ENCODE measurements around the gene BRD1.
"Not testable (repeated sequence)": the region's sequence is repeated elsewhere in the genome, so short reads cannot be mapped to it uniquely, and the experiment has no call there.

BRD1 gene

DNA sequence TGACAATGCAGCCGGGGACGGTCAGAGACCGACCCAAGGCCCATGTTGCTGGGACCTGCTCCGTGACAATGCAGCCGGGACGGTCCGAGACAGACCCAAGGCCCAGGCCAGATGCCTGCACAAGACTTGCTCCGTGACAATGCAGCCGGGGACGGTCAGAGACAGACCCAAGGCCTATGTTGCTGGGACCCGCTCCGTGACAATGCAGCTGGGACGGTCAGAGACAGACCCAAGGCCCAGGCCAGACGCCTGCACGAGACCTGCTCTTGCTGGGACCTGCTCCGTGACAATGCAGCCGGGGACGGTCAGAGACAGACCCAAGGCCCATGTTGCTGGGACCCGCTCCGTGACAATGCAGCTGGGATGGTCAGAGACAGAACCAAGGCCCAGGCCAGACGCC is 45.8 kb downstream of the BRD1 start:
- DNase-seq = not testable (repeated sequence)

GRCh38 chr22:49781289-49781782 is 46.3 kb downstream of the BRD1 start:
- DNase-seq = no peak

DNA sequence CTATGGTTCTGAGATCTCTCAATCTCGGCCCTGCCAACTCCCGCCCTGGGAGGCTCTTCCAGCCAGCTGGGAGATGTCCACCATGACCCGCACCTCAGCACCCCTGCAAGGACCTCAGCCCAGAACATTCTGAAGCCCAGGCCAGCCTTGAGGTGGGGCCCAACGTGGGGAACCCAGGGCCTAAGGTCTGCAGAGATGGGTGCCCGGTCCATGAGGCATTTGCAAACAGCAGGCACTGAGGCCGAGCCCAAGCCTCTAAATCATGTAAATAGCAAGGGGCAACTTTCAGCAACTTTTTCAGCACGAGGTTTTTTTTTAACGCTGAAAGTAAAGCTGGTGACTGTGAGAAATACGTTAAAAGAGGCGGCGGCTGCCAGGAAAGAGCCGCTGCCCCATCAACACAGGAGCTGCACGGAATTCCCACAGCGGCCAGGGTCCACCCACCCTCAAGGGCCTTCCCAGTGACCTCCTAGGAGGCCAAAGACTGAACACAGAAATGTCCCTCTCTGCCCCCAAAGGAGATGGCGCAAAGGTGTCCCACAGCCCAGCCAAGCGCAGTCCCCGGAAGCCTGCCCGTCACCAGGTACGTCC is 46.9 kb downstream of the BRD1 start:
- DNase-seq = no peak

DNA sequence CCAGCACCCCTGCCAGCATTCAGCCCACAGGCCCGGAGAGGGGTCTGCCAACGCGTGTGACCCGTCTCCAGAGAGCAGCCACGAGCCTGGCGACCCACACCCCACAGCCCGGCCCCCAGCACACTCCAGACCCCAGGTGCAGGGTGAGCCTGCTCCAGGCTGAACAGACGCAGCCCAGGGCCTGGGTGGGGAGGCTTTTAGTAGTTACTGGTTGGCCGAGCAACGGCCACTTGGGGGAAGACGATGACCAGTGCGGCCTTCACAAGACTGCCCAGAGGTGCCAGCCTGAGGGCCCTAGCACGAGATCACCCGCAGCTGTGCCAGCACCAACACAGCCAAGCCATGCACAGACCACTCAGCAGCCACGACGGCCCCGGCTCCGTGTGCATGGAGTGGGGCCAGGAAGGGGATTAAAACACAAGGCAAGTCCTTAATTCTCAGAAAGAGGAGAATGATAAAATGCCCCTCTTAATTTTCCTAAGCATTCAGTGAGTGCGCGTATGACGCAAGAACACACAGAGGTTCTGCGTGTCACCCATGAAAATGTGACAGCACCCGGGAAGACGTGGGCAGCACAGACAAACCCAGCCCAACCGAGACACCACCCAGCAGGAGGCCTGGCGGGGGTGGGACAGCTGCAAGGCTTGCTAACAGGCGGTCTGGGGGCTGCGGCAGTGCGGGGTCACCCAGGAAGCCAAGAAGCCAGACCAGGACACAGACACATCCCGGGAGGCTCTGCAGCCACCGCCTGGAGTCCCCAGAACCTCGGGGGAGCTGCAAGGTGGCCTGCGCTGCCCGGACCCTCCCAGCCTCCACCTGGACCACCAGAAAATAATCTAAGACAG is 47.6 kb downstream of the BRD1 start:
- no peak for DNase-seq

DNA sequence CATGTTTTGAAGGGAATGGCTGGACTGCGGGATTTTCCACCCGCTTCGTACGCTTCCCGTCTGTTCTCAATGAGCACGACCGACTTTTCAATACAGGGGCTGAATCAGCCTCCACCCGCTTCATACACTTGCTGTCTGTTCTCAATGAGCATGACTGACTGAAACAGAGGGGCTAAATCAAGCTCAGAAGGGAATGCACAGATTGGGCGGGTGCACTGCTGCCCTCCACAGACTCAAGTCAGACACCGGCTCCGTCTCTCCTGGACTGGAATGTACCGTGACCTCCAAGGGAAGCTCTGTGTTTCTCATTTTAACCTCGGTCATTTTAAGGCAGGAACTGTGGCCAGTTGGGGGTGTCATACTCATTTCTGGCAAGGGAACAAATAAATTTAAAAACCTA is 48.5 kb downstream of the BRD1 start:
- DNase-seq = no peak

DNA sequence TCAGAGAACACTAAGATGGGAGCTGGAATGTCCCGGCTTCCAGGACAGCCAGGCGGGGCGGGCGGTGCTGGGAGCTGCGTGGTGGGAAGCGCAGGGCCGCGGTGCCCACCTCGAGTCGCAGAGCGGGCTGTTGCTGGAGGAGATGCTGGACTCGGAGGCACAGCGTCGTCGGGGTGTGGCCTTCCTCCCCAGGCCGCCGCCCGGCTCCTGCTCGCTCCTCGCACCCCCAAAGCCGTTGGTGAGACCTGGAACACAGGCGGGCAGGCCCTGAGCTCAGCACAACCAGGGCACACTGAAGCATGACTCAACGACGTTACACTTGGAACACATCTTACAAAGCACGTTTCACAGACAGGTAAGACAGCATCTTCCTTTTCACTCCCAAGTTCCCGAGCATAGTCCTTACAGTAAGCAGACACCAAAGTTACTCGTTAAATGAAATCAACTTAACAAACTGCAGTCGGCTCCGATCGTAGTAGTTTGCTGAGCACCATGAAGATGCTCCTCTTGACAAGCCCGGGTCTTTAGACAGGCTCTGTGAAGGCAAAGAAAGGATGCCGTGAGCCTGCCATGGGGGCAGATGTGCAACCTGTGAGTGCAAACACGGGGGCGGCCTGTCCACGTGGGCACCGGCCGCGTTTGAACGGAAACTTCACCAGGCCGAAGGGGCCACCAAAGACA is 50.0 kb downstream of the BRD1 start:
- DNase-seq = no peak

- no peak for DNase-seq
Measured at GRCh38 chr22:49776891-49777290, 50.8 kb downstream of the BRD1 start.

DNA sequence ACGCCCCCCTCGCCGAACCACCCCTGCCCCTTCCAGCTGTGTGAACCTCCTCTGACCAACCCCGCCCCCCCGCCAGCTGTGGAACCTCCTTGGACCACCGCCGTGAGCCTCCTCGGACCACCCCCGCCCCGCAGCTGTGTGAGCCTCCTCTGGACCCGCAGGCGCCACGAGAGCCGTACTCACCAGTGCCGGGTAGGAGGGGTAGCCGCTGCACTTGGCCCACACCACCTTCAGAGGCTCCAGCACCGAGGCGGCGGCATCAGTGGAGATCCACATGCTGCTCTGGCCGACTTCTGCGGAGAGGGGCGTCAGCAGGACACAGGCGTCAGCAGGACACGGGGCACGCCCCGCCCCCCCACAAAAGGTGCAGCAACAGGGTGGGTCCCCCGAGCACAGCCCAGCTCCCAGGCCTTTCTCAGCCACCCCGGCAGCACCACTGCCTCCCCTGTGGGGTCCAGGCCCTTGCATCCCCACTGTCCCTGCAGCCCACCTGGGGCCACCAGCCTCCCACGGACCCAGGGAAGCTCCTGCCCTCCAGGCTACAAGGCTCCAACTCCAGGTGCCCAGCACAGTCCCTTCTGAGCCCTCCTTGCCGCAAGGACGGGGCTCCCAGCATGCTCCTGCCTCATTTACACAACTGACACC is 51.7 kb downstream of the BRD1 start:
- DNase-seq = no peak

DNA sequence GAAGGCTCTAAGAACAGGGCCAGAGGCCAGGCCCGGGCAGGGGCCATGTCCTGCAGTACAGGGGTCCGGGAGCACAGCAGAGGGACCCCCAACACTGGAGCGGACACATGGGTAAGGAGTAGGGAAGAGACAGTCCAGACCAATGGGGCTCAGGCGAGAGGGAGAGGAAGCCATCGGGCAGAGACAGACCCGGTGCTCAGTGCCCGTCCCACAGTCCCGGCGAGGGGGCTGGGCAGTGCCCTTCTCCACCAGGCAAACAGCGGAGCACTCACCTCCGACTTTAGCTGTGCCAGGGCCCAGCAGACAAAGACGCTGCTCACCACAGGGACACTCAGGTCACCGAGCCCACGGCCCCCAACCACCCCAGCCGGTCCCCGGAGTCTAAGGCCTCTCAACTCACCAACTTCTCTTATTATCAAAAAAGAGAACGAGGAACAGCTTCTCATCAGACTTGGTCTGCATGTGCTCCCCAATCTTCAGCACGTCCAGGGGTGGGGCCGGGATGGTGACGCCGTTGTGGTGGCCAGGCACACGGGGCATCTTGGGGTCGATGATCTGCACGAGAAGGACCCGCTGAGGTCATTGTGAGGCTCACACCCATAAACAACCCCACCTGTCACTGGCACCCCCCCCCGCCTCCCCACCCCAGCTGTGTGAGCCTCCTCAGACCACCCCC is 52.3 kb downstream of the BRD1 start:
- DNase-seq = no peak

GRCh38 chr22:49774499-49775151 is 53.0 kb downstream of the BRD1 start:
- no peak for DNase-seq

GRCh38 chr22:49774046-49774445 is 53.6 kb downstream of the BRD1 start:
- DNase-seq = no peak

GRCh38 chr22:49773531-49773930 is 54.1 kb downstream of the BRD1 start:
- no peak for DNase-seq

GRCh38 chr22:49772692-49773091 is 55.0 kb downstream of the BRD1 start:
- no peak for DNase-seq

DNA sequence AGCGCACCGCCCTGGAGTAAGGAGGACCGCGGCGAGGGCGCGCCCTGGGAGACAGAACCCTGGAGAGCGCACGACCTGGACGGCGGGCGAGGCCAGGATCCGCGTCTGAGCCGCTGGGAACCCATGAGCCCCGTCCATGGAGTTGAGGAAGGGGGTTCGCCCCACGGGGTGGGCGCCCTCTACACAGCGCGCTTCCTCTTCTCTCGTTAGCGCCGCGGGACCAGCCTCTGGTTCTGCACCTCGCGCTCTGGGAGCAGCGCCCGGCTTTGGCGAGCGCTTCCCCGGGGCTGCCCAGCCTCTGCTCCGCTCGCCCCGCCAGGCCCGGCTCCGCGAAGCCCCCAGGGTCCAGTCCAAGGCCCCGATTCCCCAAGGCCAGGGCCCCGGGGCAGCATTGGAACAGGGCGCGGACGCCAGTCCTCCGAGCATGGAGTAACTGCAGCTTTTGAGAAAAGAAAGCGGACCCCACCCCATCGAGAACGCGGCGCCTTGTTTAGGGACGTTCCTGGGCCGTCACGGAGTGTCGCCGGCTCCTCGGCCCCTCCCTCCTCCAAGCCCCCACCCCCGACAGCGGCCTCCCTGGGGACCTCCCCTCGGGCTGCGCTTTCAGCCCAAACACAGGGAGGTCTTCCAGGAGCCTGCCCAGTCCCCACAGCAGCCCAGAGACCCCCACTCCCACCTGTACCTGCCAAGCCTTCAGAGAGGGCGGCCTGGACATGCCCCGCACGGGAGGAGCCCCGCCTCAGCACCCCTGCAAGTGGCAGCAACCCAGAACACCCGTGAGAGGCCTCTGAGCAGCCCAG is 56.2 kb downstream of the BRD1 start:
- no peak for DNase-seq

- no peak for DNase-seq
Measured at GRCh38 chr22:49770547-49771265, 57.0 kb downstream of the BRD1 start.

GRCh38 chr22:49769691-49770546 is 57.8 kb downstream of the BRD1 start:
- DNase-seq = no peak

- DNase-seq = no peak
Measured at GRCh38 chr22:49768951-49769690, 58.6 kb downstream of the BRD1 start.

GRCh38 chr22:49768077-49768910 is 59.4 kb downstream of the BRD1 start:
- no peak for DNase-seq

Measured in NCI-H526 treated with DMSO at 0.1 percent for 48 hours (cell line).